HUES48 (cell line): ENCODE results near the gene PFKFB1.
"Not testable (repeated sequence)": the region's sequence is repeated elsewhere in the genome, so short reads cannot be mapped to it uniquely, and the experiment has no call there.

ENCODE experiments used
- H3K27ac ChIP-seq: one replicate; pipeline ENCODE4 v1.7.0; 2013; ENCODE audit warnings: low read depth, low read length, inconsistent platforms
- H3K27me3 ChIP-seq: 2 replicates; pipeline ENCODE4 v1.6.1; 2013; ENCODE audit warnings: mild to moderate bottlenecking, low read length; ENCODE audit not compliant: control insufficient read depth, insufficient read depth
- H3K36me3 ChIP-seq: 2 replicates; pipeline ENCODE4 v1.6.1; 2013; ENCODE audit warnings: low read length; ENCODE audit not compliant: control insufficient read depth, insufficient read depth
- H3K4me1 ChIP-seq: 2 replicates; pipeline ENCODE4 v1.6.1; 2013; ENCODE audit warnings: mild to moderate bottlenecking, low read length; ENCODE audit not compliant: control insufficient read depth, insufficient read depth
- H3K4me3 ChIP-seq: 2 replicates; pipeline ENCODE4 v1.5.1; 2013; ENCODE audit warnings: mild to moderate bottlenecking, low read depth, low read length
- H3K9ac ChIP-seq: 2 replicates; pipeline ENCODE4 v1.6.1; 2013; ENCODE audit warnings: mild to moderate bottlenecking, low read depth, low read length, moderate library complexity
- H3K9me3 ChIP-seq: 2 replicates; pipeline ENCODE4 v1.6.1; 2013; ENCODE audit warnings: low read length; ENCODE audit not compliant: control insufficient read depth, insufficient read depth

Gene PFKFB1

DNA sequence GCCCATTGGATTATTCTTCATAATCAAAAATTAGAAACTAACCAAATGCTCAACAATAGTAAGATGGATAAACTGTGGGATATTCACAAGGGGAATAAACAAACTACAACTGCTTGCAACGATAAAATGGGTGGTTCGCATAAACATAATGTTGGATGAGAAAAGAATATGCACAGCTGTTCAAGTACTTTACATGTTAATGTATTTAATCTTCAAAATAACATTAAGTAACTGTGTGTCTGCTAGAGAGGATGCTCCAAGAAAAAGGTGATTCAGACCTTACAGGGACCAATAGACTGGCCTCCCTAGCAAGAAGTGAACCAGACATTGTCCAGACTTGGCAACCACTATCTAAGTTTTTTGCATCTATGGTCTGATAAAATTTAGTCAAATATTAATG lies 2.3 kb downstream of the PFKFB1 start:
- Histone ChIP-seq H3K27ac (no peak overlapping the region), H3K9ac (no peak overlapping the region), H3K4me1 (no peaks in the 10 kb centered on the region), H3K36me3 (no peaks in the 10 kb centered on the region), H3K9me3 (peaks cover 39% of the 10 kb centered on the region), H3K27me3 (no peaks in the 10 kb centered on the region), H3K4me3 (no peak overlapping the region)

DNA sequence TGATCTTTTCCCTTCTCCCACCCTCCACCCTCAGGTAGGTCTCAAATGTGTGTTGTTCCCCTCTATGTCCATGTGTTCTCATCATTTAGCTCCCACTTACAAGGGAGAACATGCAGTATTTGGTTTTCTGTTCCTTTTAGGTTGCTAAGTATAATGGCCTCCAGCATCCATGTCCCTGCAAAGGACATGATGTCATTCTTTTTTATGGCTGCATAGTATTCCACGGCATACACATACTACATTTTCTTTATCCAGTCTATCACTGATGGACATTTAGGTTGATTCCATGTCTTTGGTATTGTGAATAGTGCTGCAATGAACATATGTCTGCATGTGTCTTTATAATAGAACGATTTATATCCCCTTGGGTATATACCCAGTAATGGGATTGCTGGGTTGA lies 10.7 kb downstream of the PFKFB1 start:
- H3K9ac ChIP-seq, H3K27me3 ChIP-seq, H3K4me3 ChIP-seq, H3K27ac ChIP-seq, H3K4me1 ChIP-seq, H3K36me3 ChIP-seq: not testable (repeated sequence)
- H3K9me3 ChIP-seq, result peaks cover 40% of the 10 kb centered on the region

DNA sequence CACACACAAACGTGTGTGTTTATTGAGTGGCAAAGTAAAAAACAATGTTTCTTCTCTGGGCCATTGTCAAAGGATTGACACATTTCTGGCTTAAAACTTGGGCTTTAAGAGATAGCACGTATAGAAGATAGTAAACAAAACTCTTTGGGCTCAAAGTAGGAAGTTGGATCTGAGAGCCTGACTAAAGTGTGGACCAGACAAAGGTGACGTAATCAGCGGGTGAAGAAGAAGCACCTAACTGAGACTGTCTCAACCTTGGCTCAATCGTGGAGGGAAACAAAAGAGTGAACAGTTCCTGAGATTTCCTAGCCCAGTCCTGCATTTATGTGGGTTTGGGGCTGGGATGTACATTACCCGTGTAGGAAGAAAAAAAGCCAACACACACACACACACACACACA lies 13.7 kb downstream of the PFKFB1 start:
- peaks cover 53% of the 10 kb centered on the region for H3K9me3 ChIP-seq
- no peaks in the 10 kb centered on the region for H3K36me3 ChIP-seq
- H3K27ac ChIP-seq, result no peak overlapping the region
- H3K9ac ChIP-seq, result no peak overlapping the region
- H3K27me3 ChIP-seq, result no peaks in the 10 kb centered on the region
- H3K4me1 ChIP-seq, result no peaks in the 10 kb centered on the region
- no peak overlapping the region for H3K4me3 ChIP-seq

- Histone ChIP-seq H3K36me3 (no peaks in the 10 kb centered on the region), H3K27ac (no peak overlapping the region), H3K9me3 (peaks cover 46% of the 10 kb centered on the region), H3K4me3 (no peak overlapping the region), H3K9ac (no peak overlapping the region), H3K27me3 (no peaks in the 10 kb centered on the region), H3K4me1 (no peaks in the 10 kb centered on the region)
These were observed 14.6 kb downstream of the PFKFB1 start for GRCh38 chrX:54979432-54979831.

GRCh38 chrX:54978448-54978847 lies 15.5 kb downstream of the PFKFB1 start:
- Histone ChIP-seq H3K9me3 (peaks cover 49% of the 10 kb centered on the region), H3K27ac (no peak overlapping the region), H3K27me3 (no peaks in the 10 kb centered on the region), H3K9ac (no peak overlapping the region), H3K4me3 (no peak overlapping the region), H3K4me1 (no peaks in the 10 kb centered on the region), H3K36me3 (no peaks in the 10 kb centered on the region)

GRCh38 chrX:54977387-54977786 lies 16.6 kb downstream of the PFKFB1 start:
- Histone ChIP-seq H3K4me3 (no peak overlapping the region), H3K9ac (no peak overlapping the region), H3K27ac (no peak overlapping the region), H3K4me1 (no peaks in the 10 kb centered on the region), H3K36me3 (no peaks in the 10 kb centered on the region), H3K27me3 (no peaks in the 10 kb centered on the region), H3K9me3 (peaks cover 45% of the 10 kb centered on the region)

GRCh38 chrX:54964766-54965497 lies 29.1 kb downstream of the PFKFB1 start:
- Histone ChIP-seq H3K36me3 (no peaks in the 10 kb centered on the region), H3K27ac (no peak overlapping the region), H3K9me3 (peaks cover 63% of the 10 kb centered on the region), H3K27me3 (no peaks in the 10 kb centered on the region), H3K4me1 (no peaks in the 10 kb centered on the region), H3K9ac (no peak overlapping the region), H3K4me3 (no peak overlapping the region)

GRCh38 chrX:54961750-54962149 lies 32.2 kb downstream of the PFKFB1 start:
- Histone ChIP-seq H3K27ac (no peak overlapping the region), H3K9ac (no peak overlapping the region), H3K4me1 (no peaks in the 10 kb centered on the region), H3K4me3 (no peak overlapping the region), H3K36me3 (no peaks in the 10 kb centered on the region), H3K27me3 (no peaks in the 10 kb centered on the region), H3K9me3 (peaks cover 65% of the 10 kb centered on the region)

DNA sequence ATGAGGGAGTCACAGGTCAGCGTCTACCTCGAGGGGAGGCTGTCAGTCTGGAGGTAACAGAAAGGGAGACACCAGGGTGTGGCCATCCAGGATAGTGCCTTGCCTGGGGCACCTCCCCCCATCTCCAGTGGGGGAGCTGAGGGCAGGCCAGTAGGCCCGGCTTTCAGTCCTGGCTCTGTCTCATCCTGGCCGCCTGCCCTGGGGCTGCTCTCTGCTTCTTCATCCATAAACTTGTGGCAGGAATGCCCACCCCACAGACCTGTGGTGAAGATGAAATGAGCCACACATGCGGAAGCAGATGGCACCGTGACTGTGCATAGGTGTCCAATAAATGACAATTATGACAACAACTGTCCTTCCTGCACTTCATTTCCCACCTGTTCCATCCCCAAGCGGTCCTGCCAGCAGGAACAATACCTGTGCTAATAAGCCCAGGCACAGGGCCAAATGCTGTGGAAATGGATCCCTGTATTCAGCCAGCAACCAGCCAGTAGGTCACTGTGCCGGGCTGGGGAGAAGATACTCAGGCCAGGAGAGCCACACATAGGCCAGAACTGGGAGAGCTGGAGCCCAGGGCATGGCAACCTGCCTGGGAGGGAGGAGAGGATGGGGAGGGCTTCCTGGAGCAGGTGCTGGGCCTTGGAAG lies 43.1 kb downstream of the PFKFB1 start:
- Histone ChIP-seq H3K4me3 (no peak overlapping the region), H3K27ac (no peak overlapping the region), H3K36me3 (no peaks in the 10 kb centered on the region), H3K9me3 (peaks cover 57% of the 10 kb centered on the region), H3K9ac (no peak overlapping the region), H3K27me3 (no peaks in the 10 kb centered on the region), H3K4me1 (no peaks in the 10 kb centered on the region)

DNA sequence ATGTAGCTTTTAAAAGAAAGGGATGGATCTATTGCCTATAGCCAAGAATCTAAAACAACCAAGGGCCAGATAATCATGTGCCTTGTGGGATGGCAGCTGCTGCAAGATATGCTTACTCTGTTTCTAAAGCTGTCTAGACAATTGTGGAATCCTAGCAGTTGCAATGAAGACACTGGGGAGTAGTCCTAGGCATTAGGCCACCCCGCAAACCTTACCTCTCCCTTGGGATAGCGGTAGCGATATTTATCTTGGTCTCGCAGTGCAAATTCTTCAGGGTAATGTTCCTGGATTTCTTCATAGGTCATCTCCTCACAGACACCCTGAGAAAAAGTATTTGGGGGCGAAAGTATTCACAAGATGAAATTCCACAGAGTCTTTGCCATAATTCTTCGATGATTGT lies 48.8 kb downstream of the PFKFB1 start:
- no peaks in the 10 kb centered on the region for H3K27me3 ChIP-seq
- H3K9me3 ChIP-seq, result peaks cover 33% of the 10 kb centered on the region
- no peaks in the 10 kb centered on the region for H3K36me3 ChIP-seq
- H3K4me3 ChIP-seq, result no peak overlapping the region
- no peaks in the 10 kb centered on the region for H3K4me1 ChIP-seq
- H3K27ac ChIP-seq, result no peak overlapping the region
- no peak overlapping the region for H3K9ac ChIP-seq

DNA sequence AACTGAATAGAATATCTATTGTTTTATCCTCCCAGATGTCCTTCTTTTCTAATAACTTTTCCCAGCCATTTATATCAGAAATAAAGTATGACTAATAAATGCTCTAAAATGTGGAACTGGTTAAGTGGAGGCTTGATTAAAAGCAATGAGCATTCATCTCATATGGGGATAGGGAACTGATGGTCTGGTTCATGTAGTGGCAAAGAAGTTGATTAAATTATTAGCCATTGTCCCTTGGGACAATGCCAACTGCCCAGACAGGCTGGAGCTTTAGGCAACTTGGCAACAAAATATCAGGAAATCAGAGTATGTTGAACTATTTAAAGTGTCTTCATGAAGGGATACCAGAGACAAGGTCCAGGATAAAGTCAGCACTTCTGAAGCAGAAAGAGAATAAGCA lies 49.2 kb downstream of the PFKFB1 start:
- H3K4me1 ChIP-seq, result no peaks in the 10 kb centered on the region
- no peak overlapping the region for H3K4me3 ChIP-seq
- no peak overlapping the region for H3K27ac ChIP-seq
- H3K9me3 ChIP-seq, result peaks cover 29% of the 10 kb centered on the region
- no peaks in the 10 kb centered on the region for H3K36me3 ChIP-seq
- no peak overlapping the region for H3K9ac ChIP-seq
- H3K27me3 ChIP-seq, result no peaks in the 10 kb centered on the region
